Body of pancreas (tissue), 4 donors: ENCODE measurements around the gene COMMD3. TPM values are rescaled to one million over a fixed set of nuclear protein-coding genes. Genes with fewer than 3 reads are reported as not detected.

Experiments
- ATAC-seq: fragments of 150-250 bp; one replicate; pipeline ENCODE4 v1.9.1; 2016
- DNase-seq, 4 donors: peaks; one replicate each; pipeline ENCODE4 v3.0.0-alpha.2; 2019
- H3K27ac ChIP-seq, 4 donors: fragments of 200-600 bp; sonication (generic); 1 replicate in 3 of 4; 2 replicates in 1 of 4; pipeline versions ENCODE4 v1.5.1 to v1.6.1; 2016 to 2019; ENCODE audit warnings: mild to moderate bottlenecking in 1 of 4, mixed read lengths in 1 of 4, moderate library complexity in 1 of 4
- H3K27me3 ChIP-seq, 2 donors: fragments of 200-600 bp; sonication (generic); one replicate each; pipeline ENCODE4 v1.6.0; 2016; ENCODE audit warnings: mild to moderate bottlenecking in 1 of 2
- H3K36me3 ChIP-seq, 2 donors: fragments of 200-600 bp; sonication (generic); replicated peaks in 1 of 2; 2 replicates each; pipeline ENCODE4 v1.5.1; 2016; ENCODE audit warnings: low read depth in 2 of 2; ENCODE audit not compliant: insufficient read depth in 1 of 2
- H3K4me1 ChIP-seq: fragments of 200-600 bp; sonication (generic); one replicate; pipeline ENCODE4 v1.6.0; 2016
- H3K4me3 ChIP-seq, 2 donors: fragments of 200-600 bp; sonication (generic); 1 replicate in 1 of 2; 2 replicates in 1 of 2; pipeline ENCODE4 v1.5.1; 2016 to 2019
- H3K9me3 ChIP-seq, 3 donors: fragments of 200-600 bp; sonication (generic); 1 replicate in 2 of 3; 2 replicates in 1 of 3; pipeline ENCODE4 v1.5.1; 2016
- POLR2A ChIP-seq, 3 donors: fragments of 450-650 bp; IDR thresholded peaks; one replicate each; pipeline ENCODE4 v1.6.1; 2016; ENCODE audit warnings: antibody characterized with exemption in 3 of 3, mild to moderate bottlenecking in 2 of 3
- WGBS, 2 donors: methylation state at CpG; one replicate each; pipeline ENCODE4 v1.1.5; 2017; 5-methylcytosine and 5-hydroxymethylcytosine counted together
- intact Hi-C: fragments of 100-400 bp; cut with DNase I; formaldehyde crosslinking; loops from one replicate; pipeline ENCODE4 v1.15.1; 2023
- total RNA-seq, 2 donors: library from RNA; depleted of rRNA; stranded (reverse); fragments of >200 nt; gene quantifications; one replicate each; pipeline ENCODE4 v1.1.0, GENCODE V29; 2016
- TF ChIP-seq, protein P1 (sequence below), 7 experiments: fragments of 450-650 bp in 4 of 7; fragments of 200-600 bp in 3 of 7; sonication (generic) in 3 of 7; IDR thresholded peaks; one replicate each; pipeline ENCODE4 v1.5.1; 2016 to 2019; ENCODE audit warnings: antibody characterized with exemption in 7 of 7

Gene COMMD3
- total RNA-seq, 2 donors from 2014 or later: 14.8 to 32.7 TPM

DNA sequence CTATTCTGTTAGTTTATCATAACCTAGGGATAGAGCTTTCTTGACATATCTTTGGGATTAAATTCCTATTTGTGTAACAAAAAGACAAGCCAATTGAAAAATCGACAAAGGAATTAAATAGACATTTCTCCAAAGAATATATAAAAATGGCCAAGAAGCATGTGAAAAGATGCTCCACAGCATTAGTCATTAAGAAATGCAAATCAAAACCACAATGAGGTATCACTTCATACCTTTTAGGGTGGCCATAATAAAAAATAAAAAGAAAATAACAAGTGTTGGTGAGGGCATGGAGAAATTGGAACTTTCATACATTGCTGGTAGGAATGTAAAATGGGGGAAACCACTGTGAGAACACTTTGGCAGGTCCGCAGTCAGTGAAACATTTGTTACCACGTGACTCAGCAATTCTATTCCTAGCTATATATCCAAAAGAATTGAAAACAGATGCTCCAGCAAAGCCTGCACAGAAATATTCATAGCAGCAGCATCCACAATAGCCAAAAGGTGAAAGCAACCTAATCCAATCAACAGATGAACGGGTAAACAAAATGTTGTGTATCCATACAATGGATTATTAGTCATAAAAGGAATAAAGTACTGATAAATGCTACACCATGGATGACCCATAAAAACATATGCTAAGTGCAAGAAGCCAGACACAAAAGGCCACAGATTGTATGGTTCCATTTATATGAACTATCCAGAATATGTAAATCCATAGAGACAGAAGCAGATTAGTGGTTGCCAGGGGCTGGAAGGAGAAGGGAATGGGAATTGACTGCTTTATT lies 49.7 kb downstream of the COMMD3 start:
- WGBS, 2 donors: 80 to 83% methylated on average over 4 of the region's 4 CpGs
- TF ChIP-seq, protein P1, sequence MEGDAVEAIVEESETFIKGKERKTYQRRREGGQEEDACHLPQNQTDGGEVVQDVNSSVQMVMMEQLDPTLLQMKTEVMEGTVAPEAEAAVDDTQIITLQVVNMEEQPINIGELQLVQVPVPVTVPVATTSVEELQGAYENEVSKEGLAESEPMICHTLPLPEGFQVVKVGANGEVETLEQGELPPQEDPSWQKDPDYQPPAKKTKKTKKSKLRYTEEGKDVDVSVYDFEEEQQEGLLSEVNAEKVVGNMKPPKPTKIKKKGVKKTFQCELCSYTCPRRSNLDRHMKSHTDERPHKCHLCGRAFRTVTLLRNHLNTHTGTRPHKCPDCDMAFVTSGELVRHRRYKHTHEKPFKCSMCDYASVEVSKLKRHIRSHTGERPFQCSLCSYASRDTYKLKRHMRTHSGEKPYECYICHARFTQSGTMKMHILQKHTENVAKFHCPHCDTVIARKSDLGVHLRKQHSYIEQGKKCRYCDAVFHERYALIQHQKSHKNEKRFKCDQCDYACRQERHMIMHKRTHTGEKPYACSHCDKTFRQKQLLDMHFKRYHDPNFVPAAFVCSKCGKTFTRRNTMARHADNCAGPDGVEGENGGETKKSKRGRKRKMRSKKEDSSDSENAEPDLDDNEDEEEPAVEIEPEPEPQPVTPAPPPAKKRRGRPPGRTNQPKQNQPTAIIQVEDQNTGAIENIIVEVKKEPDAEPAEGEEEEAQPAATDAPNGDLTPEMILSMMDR (IDR thresholded peaks at IDR 0.05): no peak
- TF ChIP-seq POLR2A (IDR thresholded peaks at IDR 0.05): no peak
- Histone ChIP-seq H3K27ac (no peak overlapping the region), H3K9me3 (no peaks in the 10 kb centered on the region), H3K4me3 (no peak overlapping the region), H3K4me1 (no peaks in the 10 kb centered on the region), H3K27me3 (no peaks in the 10 kb centered on the region), H3K36me3 (no peaks in the 10 kb centered on the region)
- no peak for ATAC-seq
- intact Hi-C loops: no loop called here
- DNase-seq: no peak

DNA sequence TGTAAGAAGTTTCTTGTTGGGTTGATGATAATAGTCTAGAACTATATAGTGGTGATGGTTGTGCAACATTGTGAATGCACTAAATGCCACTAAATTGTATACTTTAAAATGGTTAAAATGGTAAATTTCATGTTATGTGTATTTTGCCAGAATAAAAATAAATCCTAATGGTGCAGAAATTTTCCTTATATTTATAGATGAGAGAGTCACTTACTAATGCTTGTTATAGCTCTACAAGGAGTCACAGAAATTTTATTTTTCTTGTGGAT lies 50.2 kb downstream of the COMMD3 start:
- TF ChIP-seq, protein P1 (IDR thresholded peaks at IDR 0.05): no peak
- no peak for TF ChIP-seq POLR2A (IDR thresholded peaks at IDR 0.05)
- no peak for DNase-seq
- intact Hi-C loops: no loop called here

DNA sequence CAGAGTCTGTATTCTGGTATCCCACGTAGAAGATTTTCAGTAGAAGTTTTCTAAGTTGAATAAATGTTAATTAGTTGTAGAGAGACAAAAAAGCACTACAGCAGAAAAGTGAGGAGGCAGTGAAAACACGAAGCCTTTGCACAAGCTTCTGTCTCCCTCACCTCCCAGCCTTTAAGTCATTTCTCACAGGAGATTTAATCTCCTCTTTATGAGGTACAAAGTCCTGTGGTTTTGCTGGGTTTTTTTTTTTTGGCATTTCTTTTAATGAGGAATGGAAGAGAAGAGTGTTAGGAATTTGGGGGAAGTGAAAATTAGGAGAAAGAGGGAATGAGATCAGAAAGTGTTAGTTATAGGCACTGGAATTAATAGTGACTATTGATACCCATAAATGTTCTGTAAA lies 50.6 kb downstream of the COMMD3 start:
- WGBS, 2 donors: 71% methylated on average over 2 of the region's 2 CpGs
- H3K9me3 ChIP-seq: no peaks in the 10 kb centered on the region
- no peaks in the 10 kb centered on the region for H3K36me3 ChIP-seq
- DNase-seq (no peak), ATAC-seq (no peak)
- no peaks in the 10 kb centered on the region for H3K4me1 ChIP-seq
- TF ChIP-seq, protein P1 (IDR thresholded peaks at IDR 0.05): no peak
- TF ChIP-seq POLR2A (IDR thresholded peaks at IDR 0.05): no peak
- H3K27ac ChIP-seq: no peak overlapping the region
- no peak overlapping the region for H3K4me3 ChIP-seq
- intact Hi-C loops: no loop called here
- no peaks in the 10 kb centered on the region for H3K27me3 ChIP-seq

More for the DNA sequence above, 50.2 kb downstream of the COMMD3 start:
- Histone ChIP-seq H3K4me3 (no peak overlapping the region), H3K36me3 (no peaks in the 10 kb centered on the region), H3K4me1 (no peaks in the 10 kb centered on the region), H3K27me3 (no peaks in the 10 kb centered on the region), H3K27ac (no peak overlapping the region), H3K9me3 (no peaks in the 10 kb centered on the region)
- no peak for ATAC-seq

- ATAC-seq (no peak), DNase-seq (no peak)
- WGBS, 2 donors: 79 to 95% methylated on average over 1 of the region's 1 CpG
- Histone ChIP-seq H3K27me3 (no peaks in the 10 kb centered on the region), H3K4me1 (no peaks in the 10 kb centered on the region), H3K4me3 (no peak overlapping the region), H3K27ac (no peak overlapping the region), H3K36me3 (no peaks in the 10 kb centered on the region), H3K9me3 (no peaks in the 10 kb centered on the region)
- intact Hi-C loops: no loop called here
- TF ChIP-seq POLR2A (IDR thresholded peaks at IDR 0.05): no peak
- TF ChIP-seq, protein P1 (IDR thresholded peaks at IDR 0.05): no peak
Measured at GRCh38 chr10:22367471-22367870, 51.3 kb downstream of the COMMD3 start.

DNA sequence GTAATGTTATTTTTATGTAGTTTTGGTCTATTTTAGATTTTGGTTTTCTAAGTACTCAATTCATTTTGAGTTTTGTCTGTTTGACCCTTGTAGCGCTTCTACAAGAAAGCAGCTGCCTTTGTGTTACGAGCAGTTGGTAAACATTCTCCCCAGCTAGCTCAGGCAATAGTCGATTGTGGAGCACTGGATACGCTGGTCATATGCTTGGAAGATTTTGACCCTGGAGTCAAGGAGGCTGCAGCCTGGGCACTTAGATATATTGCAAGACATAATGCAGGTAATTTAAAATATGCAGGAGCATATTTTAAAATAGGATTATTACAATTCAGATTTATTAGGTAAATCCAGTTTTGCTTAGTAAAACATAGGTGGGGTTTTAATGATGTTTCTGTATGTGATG lies 52.2 kb downstream of the COMMD3 start:
- no peaks in the 10 kb centered on the region for H3K4me1 ChIP-seq
- no peaks in the 10 kb centered on the region for H3K27me3 ChIP-seq
- H3K4me3 ChIP-seq: no peak overlapping the region
- H3K9me3 ChIP-seq: no peaks in the 10 kb centered on the region
- TF ChIP-seq POLR2A (IDR thresholded peaks at IDR 0.05): no peak
- TF ChIP-seq, protein P1 (IDR thresholded peaks at IDR 0.05): no peak
- no peak overlapping the region for H3K27ac ChIP-seq
- H3K36me3 ChIP-seq: no peaks in the 10 kb centered on the region
- WGBS, 2 donors: 87% methylated on average over 4 of the region's 4 CpGs
- DNase-seq: no peak
- ATAC-seq: no peak
- intact Hi-C loops: no loop called here
